OCI-LY7 (cell line): ENCODE results near the gene SOWAHD. TPM values are rescaled to one million over a fixed set of nuclear protein-coding genes. Genes with fewer than 3 reads are reported as not detected.

Source experiments
- BruUV-seq: library from RNA; stranded (reverse); fragments of 400-500 nt; replicated peaks from 2 replicates; lab custom pipeline; 2021; lab: Mats Ljungman, UMichigan
- CTCF ChIA-PET: fragments of 300-600 bp; sonication (Branson Sonifier 250); formaldehyde crosslinking; loops from one replicate; lab custom pipeline; 2022; ENCODE audit warnings: antibody characterized with exemption; ENCODE audit not compliant: unreplicated experiment; lab: Charles Lee
- POLR2A ChIA-PET: fragments of 300-600 bp; sonication (Branson Sonifier 250); formaldehyde crosslinking; loops from one replicate; lab custom pipeline; 2022; ENCODE audit warnings: antibody characterized with exemption; lab: Charles Lee
- DNase-seq: peaks from one replicate; pipeline ENCODE4 v3.0.0-alpha.2; 2015; ENCODE audit warnings: low spot score
- H2AFZ ChIP-seq: fragments of 200-600 bp; sonication (generic), shearing (Covaris generic); 2 replicates; pipeline ENCODE4 v1.6.1; 2014; ENCODE audit warnings: mild to moderate bottlenecking, antibody characterized with exemption, low read length, moderate library complexity
- H3K27ac ChIP-seq: fragments of 200-600 bp; sonication (generic); 2 replicates; pipeline ENCODE4 v1.5.1; 2014; ENCODE audit warnings: mixed run types, low read depth, mild to moderate bottlenecking, moderate library complexity, low read length, inconsistent platforms; ENCODE audit not compliant: poor library complexity, severe bottlenecking
- H3K36me3 ChIP-seq: fragments of 200-600 bp; sonication (generic); 2 replicates; pipeline ENCODE4 v1.6.1; 2014; ENCODE audit warnings: mild to moderate bottlenecking, antibody characterized with exemption, low read length, moderate library complexity, mixed read lengths; ENCODE audit not compliant: insufficient read depth
- H3K4me1 ChIP-seq: fragments of 200-600 bp; sonication (generic); 2 replicates; pipeline ENCODE4 v1.5.1; 2014; ENCODE audit warnings: mild to moderate bottlenecking, low read length; ENCODE audit not compliant: insufficient read depth, poor library complexity, severe bottlenecking
- H3K4me2 ChIP-seq: fragments of 200-600 bp; sonication (generic); 2 replicates; pipeline ENCODE4 v1.6.1; 2014; ENCODE audit warnings: mild to moderate bottlenecking, low read length
- H3K4me3 ChIP-seq: fragments of 200-600 bp; sonication (generic); 2 replicates; pipeline ENCODE4 v1.5.1; 2014; ENCODE audit warnings: mild to moderate bottlenecking, low read depth, low read length; ENCODE audit not compliant: poor library complexity, severe bottlenecking
- H3K79me2 ChIP-seq: fragments of 200-600 bp; sonication (generic); 2 replicates; pipeline ENCODE4 v1.6.1; 2016; ENCODE audit warnings: low read depth, mild to moderate bottlenecking, low read length, moderate library complexity, mixed read lengths; ENCODE audit not compliant: insufficient read depth
- H3K9me2 ChIP-seq: fragments of 200-600 bp; sonication (generic); 2 replicates; pipeline ENCODE4 v1.6.1; 2016; ENCODE audit warnings: mild to moderate bottlenecking, low read length, mixed read lengths; ENCODE audit not compliant: insufficient read depth
- H3K9me3 ChIP-seq: fragments of 200-600 bp; sonication (generic); 2 replicates; pipeline ENCODE4 v1.6.1; 2014; ENCODE audit warnings: mild to moderate bottlenecking, mixed run types, low read length, mixed read lengths
- H4K20me1 ChIP-seq: fragments of 200-600 bp; sonication (generic); 2 replicates; pipeline ENCODE4 v1.6.1; 2014; ENCODE audit warnings: mild to moderate bottlenecking, antibody characterized with exemption, low read length, moderate library complexity, mixed read lengths; ENCODE audit not compliant: insufficient read depth
- EZH2phosphoT487 ChIP-seq: fragments of 200-600 bp; sonication (generic); IDR thresholded peaks from 2 replicates; pipeline ENCODE4 v1.6.1; 2018; ENCODE audit warnings: low read depth, borderline replicate concordance, mild to moderate bottlenecking, mixed run types, antibody characterized with exemption, low read length, moderate library complexity, mixed read lengths
- intact Hi-C: fragments of 100-400 bp; cut with micrococcal nuclease; formaldehyde crosslinking; loops from one replicate; pipeline ENCODE4 v1.10.0; 2022; ENCODE audit not compliant: unreplicated experiment
- total RNA-seq, 2 experiments: library from RNA; depleted of rRNA in 1 of 2; stranded (reverse); fragments of >200 nt in 1 of 2; shearing (Covaris generic) in 1 of 2; gene quantifications; 2 replicates each; pipeline ENCODE4 v1.2.3, GENCODE V29; 2014 to 2022
- TF ChIP-seq, protein P1 (sequence below): fragments of 200-600 bp; sonication (generic); conservative IDR thresholded peaks from 2 replicates; pipeline ENCODE4 v1.5.1; 2014; ENCODE audit warnings: mild to moderate bottlenecking, antibody characterized with exemption, low read length, moderate library complexity, mixed read lengths

SOWAHD gene
- total RNA-seq, 2 experiments from 2014 or later = 0.29 TPM; not detected in 1

DNA sequence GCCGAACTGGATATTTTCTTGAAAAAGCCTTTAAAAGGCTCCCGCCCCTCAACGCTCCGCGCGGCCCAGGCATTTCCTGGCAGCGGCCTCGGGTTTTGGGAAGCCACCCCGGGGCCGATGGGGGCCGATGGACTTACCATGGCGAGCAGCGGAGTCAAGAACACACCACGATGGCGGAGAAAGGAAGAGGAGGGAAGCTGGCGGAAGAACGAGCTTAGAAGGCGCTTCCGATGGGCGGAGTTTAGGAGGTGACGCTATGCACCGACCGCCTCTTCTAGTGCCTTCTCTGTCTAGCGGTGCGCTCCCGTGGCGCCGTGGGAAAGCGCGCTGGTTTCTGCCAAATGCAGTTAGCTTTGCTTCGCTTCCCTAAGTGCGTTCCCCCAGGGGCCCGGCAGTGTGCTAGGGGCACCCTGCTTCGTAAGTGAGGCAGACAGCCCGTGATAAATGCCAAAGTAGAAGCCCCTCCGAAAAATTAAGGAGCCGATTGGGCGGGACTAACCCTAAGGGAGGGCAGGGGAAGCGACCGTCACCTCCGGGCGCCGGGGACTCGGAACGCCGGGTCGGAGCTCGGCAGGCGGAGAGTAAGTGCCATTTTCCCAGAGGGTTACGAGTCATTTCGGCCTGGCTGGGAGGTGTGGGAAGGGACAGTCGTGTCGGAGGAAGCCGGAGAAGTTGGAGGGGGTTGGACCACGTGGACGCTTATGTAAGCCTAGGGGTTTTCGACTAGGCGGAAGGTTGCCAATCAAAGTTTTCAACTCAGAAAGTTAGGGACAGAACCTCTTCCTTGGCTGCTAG, 33.2 kb downstream of the SOWAHD start, which contains the start of gene RPL39:
RPL39 (minus strand) TSS at position 194 of the 795 bp plus-strand sequence; CDS start at position 140, 54 bp downstream.
- H3K27ac ChIP-seq = peak within 1 kb of the TSS; percentile 95
- POLR2A ChIA-PET = interaction anchor here (0.6 to 2.1 kb wide), 15 partner anchors 9 to 509 kb away, joined by 3 to 7 read pairs (median 4); partner anchors contain the start of genes SEPTIN6 and UPF3B
- TSS peak; percentile 90 for BruUV-seq
- H3K4me1 ChIP-seq = peaks cover 30% of the 10 kb centered on the region
- DNase-seq = peak; percentile 90
- peaks cover 11% of the 10 kb centered on the region for H4K20me1 ChIP-seq
- peak within 1 kb of the TSS; percentile 99 for H3K4me3 ChIP-seq
- H3K4me2 ChIP-seq = peak within 1 kb of the TSS; percentile 97
- intact Hi-C loops = loop anchor here (1.0 to 5.0 kb wide), 3 partner anchors 61 to 89 kb away; partner anchors contain the start of gene UPF3B
- no peaks in the 10 kb centered on the region for H3K9me2 ChIP-seq
- CTCF ChIA-PET = interaction anchor here (0.7 to 1.1 kb wide), 2 partner anchors 16 to 98 kb away, joined by 3 read pairs; no protein-coding TSS in a partner anchor
- H3K9me3 ChIP-seq = no peaks in the 10 kb centered on the region
- peaks cover 46% of the 10 kb centered on the region for H3K36me3 ChIP-seq
- no peak for TF ChIP-seq EZH2phosphoT487
- TF ChIP-seq, protein P1, sequence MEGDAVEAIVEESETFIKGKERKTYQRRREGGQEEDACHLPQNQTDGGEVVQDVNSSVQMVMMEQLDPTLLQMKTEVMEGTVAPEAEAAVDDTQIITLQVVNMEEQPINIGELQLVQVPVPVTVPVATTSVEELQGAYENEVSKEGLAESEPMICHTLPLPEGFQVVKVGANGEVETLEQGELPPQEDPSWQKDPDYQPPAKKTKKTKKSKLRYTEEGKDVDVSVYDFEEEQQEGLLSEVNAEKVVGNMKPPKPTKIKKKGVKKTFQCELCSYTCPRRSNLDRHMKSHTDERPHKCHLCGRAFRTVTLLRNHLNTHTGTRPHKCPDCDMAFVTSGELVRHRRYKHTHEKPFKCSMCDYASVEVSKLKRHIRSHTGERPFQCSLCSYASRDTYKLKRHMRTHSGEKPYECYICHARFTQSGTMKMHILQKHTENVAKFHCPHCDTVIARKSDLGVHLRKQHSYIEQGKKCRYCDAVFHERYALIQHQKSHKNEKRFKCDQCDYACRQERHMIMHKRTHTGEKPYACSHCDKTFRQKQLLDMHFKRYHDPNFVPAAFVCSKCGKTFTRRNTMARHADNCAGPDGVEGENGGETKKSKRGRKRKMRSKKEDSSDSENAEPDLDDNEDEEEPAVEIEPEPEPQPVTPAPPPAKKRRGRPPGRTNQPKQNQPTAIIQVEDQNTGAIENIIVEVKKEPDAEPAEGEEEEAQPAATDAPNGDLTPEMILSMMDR = no peak
- H3K79me2 ChIP-seq = peaks cover 60% of the 10 kb centered on the region
- H2AFZ ChIP-seq = peak within 1 kb of the TSS; percentile 83

DNA sequence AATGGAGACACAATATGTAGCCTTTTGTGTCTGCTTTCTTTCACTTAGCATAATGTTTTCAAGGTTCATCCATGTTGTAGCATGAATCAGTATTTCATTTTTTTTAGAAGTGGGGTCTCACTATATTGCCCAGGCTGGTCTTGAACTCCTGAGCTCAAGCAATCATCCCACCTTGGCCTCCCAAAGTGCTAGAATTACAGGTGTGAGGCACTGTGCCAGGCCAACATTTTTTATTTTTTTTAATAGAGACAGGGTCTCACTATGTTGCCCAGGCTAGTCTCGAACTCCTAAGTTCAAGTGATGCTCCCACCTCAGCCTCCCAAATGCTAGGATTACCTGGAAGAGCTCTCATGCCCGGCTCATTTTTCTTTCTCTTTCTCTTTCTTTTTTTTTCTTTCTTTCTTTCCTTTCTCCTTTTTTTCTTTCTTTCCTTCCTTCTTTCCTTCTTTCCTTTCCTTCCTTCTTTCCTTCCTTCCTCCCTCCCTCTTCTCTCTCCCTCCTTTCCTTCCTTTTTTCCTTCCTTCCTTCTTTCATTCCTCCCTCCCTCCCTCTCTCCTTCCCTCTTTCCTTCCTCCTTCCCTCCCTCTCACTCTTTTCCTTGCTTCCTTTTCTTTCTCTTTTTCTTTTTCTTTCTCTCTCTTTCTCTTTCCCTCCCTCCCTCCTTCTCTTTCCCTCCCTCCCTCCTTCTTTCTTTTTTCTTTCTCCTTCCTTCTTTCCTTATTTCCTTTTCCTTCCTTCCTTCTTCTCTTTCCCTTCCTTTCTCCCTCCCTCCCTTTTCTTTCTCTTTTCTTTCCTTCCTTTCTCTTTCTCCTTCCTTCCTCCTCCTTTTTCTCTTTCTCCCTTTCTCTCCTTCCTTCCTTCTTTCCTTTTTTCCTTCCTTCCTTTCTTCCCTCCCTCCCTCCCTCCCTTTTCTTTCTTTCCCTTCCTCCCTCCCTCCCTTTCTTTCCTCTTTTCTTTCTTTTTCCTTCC, 43.1 kb downstream of the SOWAHD start:
- Histone ChIP-seq H3K36me3 (no peaks in the 10 kb centered on the region), H2AFZ (no peak overlapping the region), H3K4me2 (no peak overlapping the region), H3K9me2 (no peaks in the 10 kb centered on the region), H3K9me3 (no peaks in the 10 kb centered on the region), H3K4me1 (no peaks in the 10 kb centered on the region), H3K4me3 (no peak overlapping the region), H3K79me2 (no peaks in the 10 kb centered on the region), H4K20me1 (no peaks in the 10 kb centered on the region), H3K27ac (no peak overlapping the region)
- ChIA-PET CTCF (no interaction called here), POLR2A (interaction anchor here (0.8 to 1.5 kb wide), 2 partner anchors 8 to 10 kb away, joined by 4 read pairs; partner anchors contain the start of gene RPL39)
- TF ChIP-seq EZH2phosphoT487 = no peak
- TF ChIP-seq, protein P1 = no peak
- no peak for DNase-seq
- intact Hi-C loops = no loop called here
- BruUV-seq = no TSS peak
